Right cardiac atrium (tissue), 5 donors: ENCODE data around the gene CDH4. TPM values are rescaled to one million over a fixed set of nuclear protein-coding genes. Genes with fewer than 3 reads are reported as not detected.

Experiments
- ATAC-seq, 2 donors: fragments of 200-7000 bp; cut with Tn5 transposase; one replicate each; pipeline versions ENCODE4 v1.8.0 to v1.9.1; 2020; ENCODE audit warnings: moderate library complexity in 2 of 2, mild to moderate bottlenecking in 1 of 2
- DNase-seq, 3 donors: peaks; one replicate each; pipeline ENCODE4 v3.0.0-alpha.2; 2020
- H3K27ac ChIP-seq: one replicate; pipeline ENCODE4 v1.5.1; 2013; ENCODE audit warnings: mild to moderate bottlenecking, low read length, control low read depth, moderate library complexity
- H3K27me3 ChIP-seq: one replicate; pipeline ENCODE4 v1.6.1; 2013; ENCODE audit not compliant: control insufficient read depth, insufficient read depth
- H3K4me1 ChIP-seq: one replicate; pipeline ENCODE4 v1.6.1; 2013; ENCODE audit warnings: low read length; ENCODE audit not compliant: control insufficient read depth, insufficient read depth
- H3K4me3 ChIP-seq: one replicate; pipeline ENCODE4 v1.5.1; 2013; ENCODE audit warnings: low read length, control low read depth
- H3K9me3 ChIP-seq: one replicate; pipeline ENCODE4 v1.6.1; 2013; ENCODE audit warnings: low read length; ENCODE audit not compliant: control insufficient read depth
- WGBS: extraction: QIAGEN DNeasy Blood & Tissue Kit; methylation state at CpG from one replicate; pipeline ENCODE4 v1.1.7; 2013; 5-methylcytosine and 5-hydroxymethylcytosine counted together
- intact Hi-C, 4 donors: fragments of 100-400 bp; cut with DNase I; formaldehyde crosslinking; loops; one replicate each; pipeline versions ENCODE4 v1.11.0 to v1.14.0; 2022 to 2023
- polyA plus RNA-seq: library from polyadenylated mRNA; stranded (reverse); fragments of 200-250 nt; gene quantifications from one replicate; pipeline ENCODE4 v1.2.3, GENCODE V29; 2013
- total RNA-seq, 4 donors: library from RNA; stranded (reverse); fragmentation: NEBNext Ultra II Directional; extraction: Animal tissue kit (Norgen Biotek cat#: 25700); gene quantifications; one replicate each; pipeline ENCODE4 v1.2.1, GENCODE V29; 2021
- donor health status: healthy with polysubstance abuse.
- donor health status: DM: no; HTN: yes; CAD: no.
- donor health status: DM: no; HTN: no; CAD: no.
- donor health status: DM: no; HTN: yes; CAD: no; lungs with severe emphysema.
- donor health status: DM: yes; HTN: yes; CAD: no.

The CDH4 gene
- total and polyA plus RNA-seq, 5 donors: 0.21 to 1.0 (median 0.39) TPM

GRCh38 chr20:61361501-61361900 lies 109.4 kb downstream of the CDH4 start:
- H3K4me3 ChIP-seq: no peak overlapping the region
- intact Hi-C loops: no loop called here
- DNase-seq (no peak), ATAC-seq (no peak)
- H3K4me1 ChIP-seq: no peaks in the 10 kb centered on the region
- no peaks in the 10 kb centered on the region for H3K9me3 ChIP-seq
- no peak overlapping the region for H3K27ac ChIP-seq
- 93% methylated on average over 14 of the region's 14 CpGs for WGBS
- no peaks in the 10 kb centered on the region for H3K27me3 ChIP-seq

GRCh38 chr20:61364147-61364546 lies 112.1 kb downstream of the CDH4 start:
- no peaks in the 10 kb centered on the region for H3K9me3 ChIP-seq
- H3K27me3 ChIP-seq: no peaks in the 10 kb centered on the region
- no peak overlapping the region for H3K27ac ChIP-seq
- no peak for DNase-seq
- intact Hi-C loops: no loop called here
- no peak overlapping the region for H3K4me3 ChIP-seq
- no peak for ATAC-seq
- 86% methylated on average over 5 of the region's 5 CpGs for WGBS
- no peaks in the 10 kb centered on the region for H3K4me1 ChIP-seq

GRCh38 chr20:61366914-61367313 lies 114.9 kb downstream of the CDH4 start:
- Histone ChIP-seq H3K27me3 (no peaks in the 10 kb centered on the region), H3K4me1 (no peaks in the 10 kb centered on the region), H3K4me3 (no peak overlapping the region), H3K27ac (no peak overlapping the region), H3K9me3 (no peaks in the 10 kb centered on the region)
- intact Hi-C loops: no loop called here
- DNase-seq: no peak
- ATAC-seq: no peak
- 73% methylated on average over 11 of the region's 11 CpGs for WGBS

- Histone ChIP-seq H3K4me1 (no peaks in the 10 kb centered on the region), H3K27ac (no peak overlapping the region), H3K27me3 (no peaks in the 10 kb centered on the region), H3K9me3 (no peaks in the 10 kb centered on the region), H3K4me3 (no peak overlapping the region)
- ATAC-seq (no peak), DNase-seq (no peak)
- intact Hi-C loops: no loop called here
- WGBS: 69% methylated on average over 13 of the region's 13 CpGs
Observed at GRCh38 chr20:61369731-61370520, 117.9 kb downstream of the CDH4 start.

GRCh38 chr20:61370841-61371303 lies 118.8 kb downstream of the CDH4 start:
- Histone ChIP-seq H3K9me3 (no peaks in the 10 kb centered on the region), H3K27me3 (no peaks in the 10 kb centered on the region)
- ATAC-seq: no peak

GRCh38 chr20:61371501-61372136 lies 119.6 kb downstream of the CDH4 start:
- H3K27ac ChIP-seq: no peak overlapping the region
- no peak overlapping the region for H3K4me3 ChIP-seq
- ATAC-seq (no peak), DNase-seq (no peak)
- H3K27me3 ChIP-seq: no peaks in the 10 kb centered on the region
- no peaks in the 10 kb centered on the region for H3K9me3 ChIP-seq
- intact Hi-C loops: no loop called here
- 76% methylated on average over 22 of the region's 22 CpGs for WGBS
- H3K4me1 ChIP-seq: no peaks in the 10 kb centered on the region

More at GRCh38 chr20:61370841-61371303, 118.8 kb downstream of the CDH4 start:
- WGBS: 69% methylated on average over 20 of the region's 20 CpGs
- Histone ChIP-seq H3K4me3 (no peak overlapping the region), H3K27ac (no peak overlapping the region), H3K4me1 (no peaks in the 10 kb centered on the region)
- intact Hi-C loops: no loop called here
- no peak for DNase-seq

- Histone ChIP-seq H3K4me3 (no peak overlapping the region), H3K27ac (no peak overlapping the region), H3K9me3 (no peaks in the 10 kb centered on the region), H3K4me1 (no peaks in the 10 kb centered on the region), H3K27me3 (no peaks in the 10 kb centered on the region)
- 84% methylated on average over 25 of the region's 25 CpGs for WGBS
- intact Hi-C loops: no loop called here
- DNase-seq (no peak), ATAC-seq (no peak)
Observed at GRCh38 chr20:61372137-61373054, 120.3 kb downstream of the CDH4 start.

- H3K9me3 ChIP-seq: no peaks in the 10 kb centered on the region
- H3K27me3 ChIP-seq: no peaks in the 10 kb centered on the region
- no peak overlapping the region for H3K27ac ChIP-seq
- no peak for ATAC-seq
- DNase-seq: no peak
- H3K4me3 ChIP-seq: no peak overlapping the region
- 68% methylated on average over 10 of the region's 10 CpGs for WGBS
- intact Hi-C loops: no loop called here
- H3K4me1 ChIP-seq: no peaks in the 10 kb centered on the region
Observed at GRCh38 chr20:61373055-61373399, 121.0 kb downstream of the CDH4 start.

GRCh38 chr20:61373956-61374545 lies 122.0 kb downstream of the CDH4 start:
- ATAC-seq (no peak), DNase-seq (no peak)
- Histone ChIP-seq H3K4me3 (no peak overlapping the region), H3K4me1 (no peaks in the 10 kb centered on the region), H3K27ac (no peak overlapping the region), H3K27me3 (no peaks in the 10 kb centered on the region), H3K9me3 (no peaks in the 10 kb centered on the region)
- intact Hi-C loops: no loop called here
- WGBS: 89% methylated on average over 19 of the region's 19 CpGs

- no peaks in the 10 kb centered on the region for H3K4me1 ChIP-seq
- WGBS: 81% methylated on average over 12 of the region's 12 CpGs
- ATAC-seq: no peak
- no peaks in the 10 kb centered on the region for H3K27me3 ChIP-seq
- no peak for DNase-seq
- H3K9me3 ChIP-seq: no peaks in the 10 kb centered on the region
- no peak overlapping the region for H3K27ac ChIP-seq
- intact Hi-C loops: no loop called here
- no peak overlapping the region for H3K4me3 ChIP-seq
Observed at GRCh38 chr20:61376541-61377240, 124.6 kb downstream of the CDH4 start.
